ENCODE results near the gene OR4E2.
"Not testable (repeated sequence)": the region's sequence is repeated elsewhere in the genome, so short reads cannot be mapped to it uniquely, and the experiment has no call there.

OR4E2 gene

GRCh38 chr14:21698538-21698937 lies 44.9 kb downstream of the OR4E2 start:
- not testable (repeated sequence) for DNase-seq

- no peak for DNase-seq
Measured at GRCh38 chr14:21699551-21699950, 45.9 kb downstream of the OR4E2 start.

GRCh38 chr14:21702316-21702715 lies 48.7 kb downstream of the OR4E2 start:
- DNase-seq: no peak

- DNase-seq: no peak
Measured at GRCh38 chr14:21703357-21704326, 50.0 kb downstream of the OR4E2 start.

GRCh38 chr14:21704338-21704737 lies 50.7 kb downstream of the OR4E2 start:
- DNase-seq: no peak

- no peak for DNase-seq
Measured at GRCh38 chr14:21711360-21711961, 57.8 kb downstream of the OR4E2 start.

- no peak for DNase-seq
Measured at GRCh38 chr14:21712036-21712435, 58.4 kb downstream of the OR4E2 start.

- DNase-seq: no peak
Measured at GRCh38 chr14:21714318-21714929, 60.8 kb downstream of the OR4E2 start.
